Measurements from ENCODE around the gene EFHC1.

DNA sequence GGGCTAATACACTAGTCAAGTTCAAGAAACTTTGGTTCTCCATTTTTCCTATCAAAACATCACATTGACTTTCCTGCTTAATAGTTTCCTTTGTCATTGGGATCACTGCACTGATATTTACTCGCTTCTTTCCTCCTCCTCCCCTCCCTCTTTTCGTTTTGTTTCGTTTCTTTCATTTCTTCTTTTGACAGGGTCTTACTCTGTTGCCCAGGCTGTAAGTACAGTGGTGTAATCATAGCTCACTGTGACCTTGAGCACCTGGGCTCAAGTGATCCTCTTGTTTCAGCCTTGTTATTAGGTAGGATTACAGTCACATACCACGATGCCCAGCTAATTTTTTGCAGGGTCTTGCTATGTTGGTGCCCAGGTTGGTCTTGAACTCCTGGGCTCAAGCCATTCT, 45.9 kb upstream of the EFHC1 start:
- no peak for TF ChIP-seq CTCF (IDR thresholded peaks at IDR 0.05)
- TF ChIP-seq EZH2 (IDR thresholded peaks at IDR 0.05): no peak

Data from neural progenitor cell (in vitro differentiated cells).